Mesendoderm (in vitro differentiated cells): ENCODE data around the gene DEPDC1B.

Experiments
- DNase-seq: peaks from one replicate; pipeline ENCODE4 v3.0.0; 2013
- H2AK5ac ChIP-seq: 2 replicates; pipeline ENCODE4 v1.6.1; 2013; ENCODE audit warnings: low read length, inconsistent platforms
- H2BK120ac ChIP-seq: 2 replicates; pipeline ENCODE4 v1.6.1; 2013; ENCODE audit warnings: low read depth, mild to moderate bottlenecking, low read length, moderate library complexity, mixed read lengths
- H2BK15ac ChIP-seq: replicated peaks from 2 replicates; pipeline ENCODE4 v1.6.1; 2013; ENCODE audit warnings: low read depth, mild to moderate bottlenecking, moderate library complexity
- H2BK5ac ChIP-seq: 2 replicates; pipeline ENCODE4 v1.6.1; 2013; ENCODE audit warnings: low read length, inconsistent platforms
- H3K18ac ChIP-seq: 2 replicates; pipeline ENCODE4 v1.6.1; 2013; ENCODE audit warnings: mild to moderate bottlenecking, low read length, mixed read lengths
- H3K23ac ChIP-seq: one replicate; pipeline ENCODE4 v1.6.1; 2013; ENCODE audit warnings: low read length
- H3K27ac ChIP-seq: 2 replicates; pipeline ENCODE4 v1.5.1; 2013; ENCODE audit warnings: low read depth, mild to moderate bottlenecking, inconsistent platforms, low read length, moderate library complexity
- H3K27me3 ChIP-seq: 2 replicates; pipeline ENCODE4 v1.6.1; 2013; ENCODE audit warnings: low read length, control low read depth, mild to moderate bottlenecking, inconsistent platforms; ENCODE audit not compliant: insufficient read depth, poor library complexity
- H3K36me3 ChIP-seq: 2 replicates; pipeline ENCODE4 v1.6.1; 2013; ENCODE audit warnings: low read length, inconsistent platforms; ENCODE audit not compliant: control insufficient read depth, insufficient read depth
- H3K4ac ChIP-seq: one replicate; pipeline ENCODE4 v1.6.1; 2013; ENCODE audit warnings: low read depth, mild to moderate bottlenecking, low read length, moderate library complexity
- H3K4me1 ChIP-seq: 2 replicates; pipeline ENCODE4 v1.6.1; 2013; ENCODE audit warnings: low read depth, low read length, inconsistent platforms; ENCODE audit not compliant: control insufficient read depth
- H3K4me2 ChIP-seq: 2 replicates; pipeline ENCODE4 v1.6.1; 2013; ENCODE audit warnings: low read length
- H3K4me3 ChIP-seq: 2 replicates; pipeline ENCODE4 v1.5.1; 2013; ENCODE audit warnings: mild to moderate bottlenecking, low read length
- H3K56ac ChIP-seq: one replicate; pipeline ENCODE4 v1.6.1; 2013; ENCODE audit warnings: low read length
- H3K79me1 ChIP-seq: 2 replicates; pipeline ENCODE4 v1.6.1; 2013; ENCODE audit warnings: low read length, inconsistent platforms
- H3K79me2 ChIP-seq: 2 replicates; pipeline ENCODE4 v1.6.1; 2013; ENCODE audit warnings: mild to moderate bottlenecking, low read length; ENCODE audit not compliant: control insufficient read depth, insufficient read depth
- H3K9ac ChIP-seq: 2 replicates; pipeline ENCODE4 v1.6.1; 2013; ENCODE audit warnings: low read length, inconsistent platforms
- H4K5ac ChIP-seq: one replicate; pipeline ENCODE4 v1.6.1; 2013; ENCODE audit warnings: low read length
- H4K8ac ChIP-seq: one replicate; pipeline ENCODE4 v1.6.1; 2013; ENCODE audit warnings: low read depth, mild to moderate bottlenecking, control low read depth, low read length, moderate library complexity
- WGBS: extraction: QIAGEN DNeasy Blood & Tissue Kit; methylation state at CpG from one replicate; pipeline ENCODE4 v1.1.7; 2013; ENCODE audit warnings: low lambda C conversion rate, missing lambda C conversion rate; ENCODE audit not compliant: insufficient coverage; ENCODE audit errors: extremely low coverage; 5-methylcytosine and 5-hydroxymethylcytosine counted together

Gene DEPDC1B

DNA sequence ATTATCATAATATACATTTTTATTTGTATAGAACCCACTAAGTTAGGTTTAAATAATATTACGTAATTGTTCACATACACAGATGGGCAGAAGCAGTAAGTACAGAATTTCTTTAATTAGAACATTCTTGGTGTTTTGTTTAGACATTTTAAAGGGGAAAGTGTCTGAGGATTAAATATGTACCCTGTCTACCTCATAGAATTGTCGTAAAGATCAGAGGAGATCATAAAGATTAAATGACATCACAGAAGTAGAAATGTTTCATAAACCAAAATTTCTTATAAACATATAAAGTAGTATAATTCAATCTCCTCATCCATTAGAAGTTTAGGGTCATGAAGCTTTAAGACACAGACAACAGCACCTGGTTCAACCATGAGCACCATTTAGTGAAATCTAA is 20.1 kb downstream of the DEPDC1B start:
- no peaks in the 10 kb centered on the region for H3K4me1 ChIP-seq
- no peaks in the 10 kb centered on the region for H3K27me3 ChIP-seq
- no peak overlapping the region for H3K23ac ChIP-seq
- H4K5ac ChIP-seq, result no peak overlapping the region
- H3K36me3 ChIP-seq, result no peaks in the 10 kb centered on the region
- H3K56ac ChIP-seq, result no peak overlapping the region
- H3K4ac ChIP-seq, result no peak overlapping the region
- peaks cover 8% of the 10 kb centered on the region for H3K79me1 ChIP-seq
- H2AK5ac ChIP-seq, result no peak overlapping the region
- H2BK120ac ChIP-seq, result no peak overlapping the region
- H3K79me2 ChIP-seq, result peaks cover 25% of the 10 kb centered on the region
- no peak overlapping the region for H2BK15ac ChIP-seq
- 100% methylated on average over 1 of the region's 2 CpGs for WGBS
- no peak overlapping the region for H3K27ac ChIP-seq
- no peak overlapping the region for H3K18ac ChIP-seq
- no peak overlapping the region for H3K4me3 ChIP-seq
- H2BK5ac ChIP-seq, result no peak overlapping the region
- DNase-seq, result no peak
- H3K4me2 ChIP-seq, result no peak overlapping the region
- no peak overlapping the region for H3K9ac ChIP-seq
- no peak overlapping the region for H4K8ac ChIP-seq

DNA sequence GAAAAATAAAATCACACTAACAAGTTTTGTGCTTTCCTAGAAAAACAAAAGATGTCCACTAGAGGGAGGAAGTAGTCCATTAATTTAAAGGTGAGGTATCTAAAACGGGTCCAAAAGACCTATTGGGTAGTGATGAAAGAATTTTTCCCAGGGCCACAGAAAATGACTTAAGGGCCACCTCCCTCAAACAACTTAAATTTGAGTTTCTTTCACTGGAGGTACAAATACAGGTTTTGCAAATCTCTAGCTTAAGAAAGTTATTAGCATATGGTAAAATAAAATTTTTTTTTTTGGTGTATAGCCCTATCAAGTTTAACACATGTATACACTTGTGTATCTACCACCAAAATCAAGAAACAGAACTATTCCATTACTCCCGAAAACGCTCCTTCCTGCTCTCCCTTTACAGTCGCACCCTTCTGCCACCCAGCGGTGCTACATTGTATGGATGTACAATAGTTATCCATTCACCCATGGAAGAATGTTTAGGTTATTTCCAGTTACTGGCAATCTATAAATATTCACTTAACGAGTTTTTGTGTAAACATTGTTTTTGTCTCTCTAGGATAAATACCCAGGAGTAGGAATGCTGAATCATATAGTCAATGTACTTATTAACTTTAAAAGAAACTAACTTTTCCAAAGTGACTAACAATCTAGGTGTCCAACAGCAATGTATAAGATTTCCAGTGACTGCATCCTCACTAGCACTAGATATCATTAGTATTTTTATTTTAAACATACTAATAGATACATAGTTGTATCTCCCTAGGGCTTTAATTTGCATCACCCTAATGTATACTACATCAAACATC is 21.9 kb downstream of the DEPDC1B start:
- Histone ChIP-seq H3K4ac (no peak overlapping the region), H4K8ac (no peak overlapping the region), H3K9ac (no peak overlapping the region), H2BK120ac (no peak overlapping the region), H4K5ac (no peak overlapping the region), H3K36me3 (no peaks in the 10 kb centered on the region), H3K79me2 (peaks cover 29% of the 10 kb centered on the region), H3K23ac (no peak overlapping the region), H3K27me3 (no peaks in the 10 kb centered on the region), H3K56ac (no peak overlapping the region), H3K27ac (no peak overlapping the region), H3K4me2 (no peak overlapping the region), H3K79me1 (peaks cover 11% of the 10 kb centered on the region), H3K18ac (no peak overlapping the region), H2BK5ac (no peak overlapping the region), H3K4me1 (no peaks in the 10 kb centered on the region), H2BK15ac (no peak overlapping the region), H2AK5ac (no peak overlapping the region), H3K4me3 (no peak overlapping the region)
- peak; percentile 59 for DNase-seq
- no CpG with 5 or more reads among the region's 6 CpGs for WGBS

DNA sequence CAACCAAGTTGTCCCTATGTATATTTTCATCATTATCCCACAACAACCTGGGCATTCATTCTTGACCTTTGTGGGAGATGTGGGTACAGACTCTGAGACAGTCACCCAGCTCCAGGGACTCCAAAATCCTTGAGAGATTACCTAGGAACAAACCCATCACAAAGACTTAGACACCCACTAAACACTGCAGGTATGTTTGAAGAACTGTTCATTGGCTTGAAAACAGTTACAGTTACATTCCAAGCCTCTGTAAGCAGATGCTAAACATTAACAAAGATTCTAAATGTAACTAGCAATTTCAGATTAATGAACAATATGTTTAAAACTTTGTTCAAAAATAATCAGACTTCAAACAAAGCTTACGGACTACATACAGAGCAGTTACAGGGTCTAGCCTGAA is 24.7 kb downstream of the DEPDC1B start:
- Histone ChIP-seq H4K5ac (no peak overlapping the region), H2BK120ac (no peak overlapping the region), H3K79me2 (peaks cover 33% of the 10 kb centered on the region), H2AK5ac (no peak overlapping the region), H3K4ac (no peak overlapping the region), H3K4me3 (no peak overlapping the region), H3K4me2 (no peak overlapping the region), H2BK15ac (no peak overlapping the region), H3K27ac (no peak overlapping the region), H3K79me1 (peaks cover 17% of the 10 kb centered on the region), H3K27me3 (no peaks in the 10 kb centered on the region), H2BK5ac (no peak overlapping the region), H3K23ac (no peak overlapping the region), H3K56ac (no peak overlapping the region), H3K9ac (no peak overlapping the region), H3K4me1 (no peaks in the 10 kb centered on the region), H3K18ac (no peak overlapping the region), H3K36me3 (no peaks in the 10 kb centered on the region), H4K8ac (no peak overlapping the region)
- no peak for DNase-seq
- WGBS, result no CpG with 5 or more reads among the region's 1 CpG

- Histone ChIP-seq H2AK5ac (no peak overlapping the region), H3K9ac (no peak overlapping the region), H3K4me2 (no peak overlapping the region), H4K8ac (no peak overlapping the region), H3K79me1 (peaks cover 17% of the 10 kb centered on the region), H3K56ac (no peak overlapping the region), H2BK120ac (no peak overlapping the region), H2BK5ac (no peak overlapping the region), H3K27me3 (no peaks in the 10 kb centered on the region), H2BK15ac (no peak overlapping the region), H3K4me3 (no peak overlapping the region), H4K5ac (no peak overlapping the region), H3K79me2 (peaks cover 32% of the 10 kb centered on the region), H3K27ac (no peak overlapping the region), H3K18ac (no peak overlapping the region), H3K4ac (no peak overlapping the region), H3K4me1 (no peaks in the 10 kb centered on the region), H3K23ac (no peak overlapping the region), H3K36me3 (no peaks in the 10 kb centered on the region)
- DNase-seq, result no peak
- no CpG with 5 or more reads among the region's 2 CpGs for WGBS
Measured at GRCh38 chr5:60674251-60675069, 25.5 kb downstream of the DEPDC1B start.

DNA sequence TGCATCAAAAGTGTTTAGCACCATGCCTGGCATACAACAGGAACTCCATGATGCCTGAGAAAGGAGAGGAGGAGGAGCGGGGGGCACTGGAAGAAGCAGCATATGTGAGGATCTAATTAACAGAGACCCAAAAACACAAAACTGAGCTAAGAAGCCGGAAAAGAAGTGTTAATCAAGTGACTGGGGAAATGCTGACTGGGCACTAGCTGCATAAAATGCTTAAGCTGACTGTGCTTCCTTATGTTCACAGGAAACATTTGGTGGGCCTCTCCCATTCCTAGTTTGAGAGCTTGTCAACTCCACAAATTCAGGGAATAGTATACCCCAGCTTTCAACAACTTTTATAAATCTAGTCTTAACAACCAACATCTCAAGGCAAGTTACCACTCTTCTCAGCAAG is 26.6 kb downstream of the DEPDC1B start:
- H3K56ac ChIP-seq, result no peak overlapping the region
- DNase-seq, result no peak
- no peak overlapping the region for H3K27ac ChIP-seq
- H3K18ac ChIP-seq, result no peak overlapping the region
- H3K27me3 ChIP-seq, result no peaks in the 10 kb centered on the region
- no peak overlapping the region for H3K9ac ChIP-seq
- no peak overlapping the region for H4K5ac ChIP-seq
- no peak overlapping the region for H4K8ac ChIP-seq
- H2BK120ac ChIP-seq, result no peak overlapping the region
- H2BK15ac ChIP-seq, result no peak overlapping the region
- H3K4ac ChIP-seq, result no peak overlapping the region
- peaks cover 17% of the 10 kb centered on the region for H3K79me1 ChIP-seq
- no peak overlapping the region for H2AK5ac ChIP-seq
- H2BK5ac ChIP-seq, result no peak overlapping the region
- no peaks in the 10 kb centered on the region for H3K4me1 ChIP-seq
- no peak overlapping the region for H3K4me2 ChIP-seq
- H3K4me3 ChIP-seq, result no peak overlapping the region
- WGBS, result no CpG with 5 or more reads among the region's 2 CpGs
- peaks cover 31% of the 10 kb centered on the region for H3K79me2 ChIP-seq
- no peaks in the 10 kb centered on the region for H3K36me3 ChIP-seq
- no peak overlapping the region for H3K23ac ChIP-seq
